ENCODE data around the gene ITGB4.

ITGB4 gene

GRCh38 chr17:75752405-75752709 lies 31.1 kb downstream of the ITGB4 start:
- no peak overlapping the region for H3K4me3 ChIP-seq (ENCODE audit: low read depth, low read length)
- H3K9me3 ChIP-seq: no peaks in the 10 kb centered on the region
- TF ChIP-seq, protein P1, sequence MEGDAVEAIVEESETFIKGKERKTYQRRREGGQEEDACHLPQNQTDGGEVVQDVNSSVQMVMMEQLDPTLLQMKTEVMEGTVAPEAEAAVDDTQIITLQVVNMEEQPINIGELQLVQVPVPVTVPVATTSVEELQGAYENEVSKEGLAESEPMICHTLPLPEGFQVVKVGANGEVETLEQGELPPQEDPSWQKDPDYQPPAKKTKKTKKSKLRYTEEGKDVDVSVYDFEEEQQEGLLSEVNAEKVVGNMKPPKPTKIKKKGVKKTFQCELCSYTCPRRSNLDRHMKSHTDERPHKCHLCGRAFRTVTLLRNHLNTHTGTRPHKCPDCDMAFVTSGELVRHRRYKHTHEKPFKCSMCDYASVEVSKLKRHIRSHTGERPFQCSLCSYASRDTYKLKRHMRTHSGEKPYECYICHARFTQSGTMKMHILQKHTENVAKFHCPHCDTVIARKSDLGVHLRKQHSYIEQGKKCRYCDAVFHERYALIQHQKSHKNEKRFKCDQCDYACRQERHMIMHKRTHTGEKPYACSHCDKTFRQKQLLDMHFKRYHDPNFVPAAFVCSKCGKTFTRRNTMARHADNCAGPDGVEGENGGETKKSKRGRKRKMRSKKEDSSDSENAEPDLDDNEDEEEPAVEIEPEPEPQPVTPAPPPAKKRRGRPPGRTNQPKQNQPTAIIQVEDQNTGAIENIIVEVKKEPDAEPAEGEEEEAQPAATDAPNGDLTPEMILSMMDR (IDR thresholded peaks at IDR 0.05; ENCODE audit: low read depth, low read length): no peak

DNA sequence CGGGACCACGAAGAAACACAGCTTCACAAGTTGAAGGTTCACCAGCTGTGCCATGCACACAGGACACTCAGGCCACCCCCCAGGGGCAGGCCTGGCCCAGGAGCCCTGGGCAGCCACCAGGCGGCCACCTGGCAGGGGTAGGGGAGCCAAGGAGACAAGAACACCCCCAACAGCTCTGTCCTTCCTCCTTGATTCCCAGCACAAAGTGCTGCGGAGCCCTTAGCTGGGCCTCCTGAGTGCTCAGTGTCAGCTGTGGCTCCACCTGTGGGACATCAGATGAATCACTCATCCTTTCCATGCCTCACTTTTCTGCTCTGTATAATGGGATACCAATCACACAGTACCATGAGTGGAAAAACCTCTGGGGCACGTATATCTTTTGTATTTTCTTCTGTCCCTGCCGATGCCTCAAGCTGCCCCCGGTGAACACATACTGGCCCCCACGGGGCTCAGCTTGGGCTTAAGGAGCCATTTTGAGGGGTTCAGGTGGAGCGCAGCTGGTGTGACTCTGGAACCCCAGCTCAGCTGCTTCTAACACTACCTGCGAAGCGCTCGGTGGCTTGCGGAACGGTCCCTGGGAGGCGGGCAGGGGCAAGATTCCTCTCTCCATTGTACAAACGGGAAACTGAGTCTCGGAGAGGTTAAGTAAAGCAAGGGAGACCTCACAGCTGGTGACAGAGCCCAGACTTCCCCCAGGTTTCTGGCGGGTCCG lies 31.7 kb downstream of the ITGB4 start:
- no peaks in the 10 kb centered on the region for H3K9me3 ChIP-seq
- TF ChIP-seq, protein P1 (IDR thresholded peaks at IDR 0.05; ENCODE audit: low read depth, low read length): 0 out of 2 replicates have a peak, but pooled peaks have one; percentile 7
- no peaks in the 10 kb centered on the region for H3K27me3 ChIP-seq
- no peaks in the 10 kb centered on the region; the same call in 1 of the 2 replicates for H3K4me1 ChIP-seq
- H3K4me3 ChIP-seq (ENCODE audit: low read depth, low read length): peak overlapping the region; percentile 38
- no peak for DNase-seq
- H3K36me3 ChIP-seq: no peaks in the 10 kb centered on the region

More at GRCh38 chr17:75752405-75752709, 31.1 kb downstream of the ITGB4 start:
- Histone ChIP-seq H3K27me3 (no peaks in the 10 kb centered on the region), H3K36me3 (no peaks in the 10 kb centered on the region), H3K4me1 (no peaks in the 10 kb centered on the region; the same call in 1 of the 2 replicates)
- no peak for DNase-seq

DNA sequence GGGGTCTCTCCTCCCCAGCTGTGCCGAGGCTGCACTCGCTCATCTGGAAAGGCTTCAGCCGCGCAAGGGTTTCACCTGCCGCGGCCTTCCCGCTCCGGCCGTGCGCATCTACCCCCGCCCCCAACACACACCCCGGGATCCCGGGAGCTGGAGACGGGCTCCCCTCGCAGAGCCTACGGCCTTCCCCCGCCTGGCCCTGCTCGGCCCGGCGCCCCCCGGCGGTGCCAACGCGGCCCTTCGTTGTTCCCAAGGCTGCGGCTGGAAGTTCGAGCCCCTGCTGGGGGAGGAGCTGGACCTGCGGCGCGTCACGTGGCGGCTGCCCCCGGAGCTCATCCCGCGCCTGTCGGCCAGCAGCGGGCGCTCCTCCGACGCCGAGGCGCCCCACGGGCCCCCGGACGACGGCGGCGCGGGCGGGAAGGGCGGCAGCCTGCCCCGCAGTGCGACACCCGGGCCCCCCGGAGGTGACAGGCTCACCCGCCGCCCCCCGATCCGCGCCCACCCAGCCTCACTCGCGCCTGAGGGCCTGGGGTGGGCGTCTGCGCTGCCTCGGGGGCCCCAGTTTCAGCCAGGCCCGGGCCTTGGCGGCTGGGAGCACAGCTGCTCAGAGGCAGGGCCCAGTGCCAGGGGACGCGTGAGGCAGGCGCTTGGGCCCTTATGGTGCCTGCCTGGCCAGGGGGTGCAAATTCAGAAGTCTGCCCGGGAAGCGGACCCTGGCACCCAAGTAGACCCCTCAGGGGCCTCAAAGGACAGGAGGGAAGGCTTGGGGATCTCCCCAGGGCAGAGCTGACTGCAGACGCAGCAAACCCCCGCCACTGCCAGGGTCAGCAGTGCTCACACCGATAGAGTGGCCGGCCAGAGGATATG lies 32.5 kb downstream of the ITGB4 start:
- Histone ChIP-seq H3K4me1 (no peaks in the 10 kb centered on the region; the same call in 1 of the 2 replicates), H3K27me3 (no peaks in the 10 kb centered on the region), H3K4me3 (ENCODE audit: low read depth, low read length) (peak overlapping the region; percentile 38), H3K36me3 (no peaks in the 10 kb centered on the region), H3K9me3 (no peaks in the 10 kb centered on the region)
- TF ChIP-seq, protein P1 (IDR thresholded peaks at IDR 0.05; ENCODE audit: low read depth, low read length): peak; percentile 51
- peak; percentile 83 for DNase-seq

DNA sequence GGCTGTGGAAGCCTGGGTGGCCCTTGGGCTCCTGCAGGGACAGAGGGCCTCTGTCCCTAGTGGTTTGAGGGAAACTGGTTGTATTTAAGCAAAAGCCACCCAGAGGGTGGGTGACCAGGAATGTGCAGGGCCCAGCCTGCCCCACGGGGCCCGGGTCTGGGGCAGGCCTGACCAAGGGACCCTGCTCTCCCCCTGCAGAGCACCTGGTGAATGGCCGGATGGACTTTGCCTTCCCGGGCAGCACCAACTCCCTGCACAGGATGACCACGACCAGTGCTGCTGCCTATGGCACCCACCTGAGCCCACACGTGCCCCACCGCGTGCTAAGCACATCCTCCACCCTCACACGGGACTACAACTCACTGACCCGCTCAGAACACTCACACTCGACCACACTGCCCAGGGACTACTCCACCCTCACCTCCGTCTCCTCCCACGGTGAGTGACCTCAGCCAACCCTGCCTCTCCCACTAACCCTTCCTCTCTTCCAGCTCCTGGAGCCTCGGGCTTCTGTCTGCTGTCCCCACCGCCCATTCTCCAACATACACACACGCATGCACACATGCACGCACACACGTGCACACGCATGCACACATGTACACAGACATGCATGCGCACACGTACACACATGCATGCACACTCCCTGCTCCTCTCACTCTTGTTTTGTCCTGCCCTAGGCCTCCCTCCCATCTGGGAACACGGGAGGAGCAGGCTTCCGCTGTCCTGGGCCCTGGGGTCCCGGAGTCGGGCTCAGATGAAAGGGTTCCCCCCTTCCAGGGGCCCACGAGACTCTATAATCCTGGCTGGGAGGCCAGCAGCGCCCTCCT lies 33.3 kb downstream of the ITGB4 start:
- Histone ChIP-seq H3K9me3 (no peaks in the 10 kb centered on the region), H3K27me3 (no peaks in the 10 kb centered on the region), H3K4me1 (no peaks in the 10 kb centered on the region; the same call in 1 of the 2 replicates), H3K36me3 (no peaks in the 10 kb centered on the region), H3K4me3 (ENCODE audit: low read depth, low read length) (no peak overlapping the region)
- DNase-seq: no peak
- TF ChIP-seq, protein P1 (IDR thresholded peaks at IDR 0.05; ENCODE audit: low read depth, low read length): no peak

DNA sequence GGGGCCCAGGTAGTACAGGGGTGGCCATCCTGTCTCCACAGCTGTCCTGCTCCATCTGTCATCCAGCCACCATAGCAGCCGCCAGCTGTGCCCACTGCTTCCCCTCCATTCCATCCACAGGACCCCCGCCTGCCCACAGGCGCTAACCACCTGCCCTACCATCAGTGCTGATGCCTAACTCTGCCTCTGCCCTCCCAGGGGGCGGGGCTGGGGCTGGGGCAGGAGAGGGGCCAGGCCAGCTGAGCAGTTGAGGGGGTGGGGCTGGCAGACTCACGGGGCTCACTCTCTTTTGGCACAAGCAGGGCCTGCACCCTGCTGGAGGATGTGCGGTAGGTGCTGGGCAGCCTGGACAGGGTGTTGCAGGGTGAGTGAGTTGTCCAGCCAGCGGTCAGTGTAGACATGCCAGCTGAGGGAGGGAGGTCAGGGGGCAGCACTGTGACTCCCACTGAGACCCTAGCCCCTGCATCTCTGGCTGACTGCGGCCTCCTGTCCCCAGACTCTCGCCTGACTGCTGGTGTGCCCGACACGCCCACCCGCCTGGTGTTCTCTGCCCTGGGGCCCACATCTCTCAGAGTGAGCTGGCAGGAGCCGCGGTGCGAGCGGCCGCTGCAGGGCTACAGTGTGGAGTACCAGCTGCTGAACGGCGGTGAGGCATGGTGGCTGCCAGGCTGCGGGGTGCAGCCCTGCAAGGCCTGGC lies 34.1 kb downstream of the ITGB4 start:
- peak; percentile 75 for DNase-seq
- H3K36me3 ChIP-seq: no peaks in the 10 kb centered on the region
- TF ChIP-seq, protein P1 (IDR thresholded peaks at IDR 0.05; ENCODE audit: low read depth, low read length): no peak
- H3K9me3 ChIP-seq: no peaks in the 10 kb centered on the region
- no peaks in the 10 kb centered on the region for H3K27me3 ChIP-seq
- no peak overlapping the region for H3K4me3 ChIP-seq (ENCODE audit: low read depth, low read length)
- H3K4me1 ChIP-seq: no peaks in the 10 kb centered on the region; the same call in 1 of the 2 replicates
